HG03095 (cell line): ENCODE data around the gene ZNF593OS.

Experiments
- ATAC-seq: cut with Tn5 transposase; IDR thresholded peaks from one replicate; pipeline ENCODE4 v1.9.1; 2021; ENCODE audit warnings: moderate library complexity; ENCODE audit not compliant: unreplicated experiment

Gene ZNF593OS

DNA sequence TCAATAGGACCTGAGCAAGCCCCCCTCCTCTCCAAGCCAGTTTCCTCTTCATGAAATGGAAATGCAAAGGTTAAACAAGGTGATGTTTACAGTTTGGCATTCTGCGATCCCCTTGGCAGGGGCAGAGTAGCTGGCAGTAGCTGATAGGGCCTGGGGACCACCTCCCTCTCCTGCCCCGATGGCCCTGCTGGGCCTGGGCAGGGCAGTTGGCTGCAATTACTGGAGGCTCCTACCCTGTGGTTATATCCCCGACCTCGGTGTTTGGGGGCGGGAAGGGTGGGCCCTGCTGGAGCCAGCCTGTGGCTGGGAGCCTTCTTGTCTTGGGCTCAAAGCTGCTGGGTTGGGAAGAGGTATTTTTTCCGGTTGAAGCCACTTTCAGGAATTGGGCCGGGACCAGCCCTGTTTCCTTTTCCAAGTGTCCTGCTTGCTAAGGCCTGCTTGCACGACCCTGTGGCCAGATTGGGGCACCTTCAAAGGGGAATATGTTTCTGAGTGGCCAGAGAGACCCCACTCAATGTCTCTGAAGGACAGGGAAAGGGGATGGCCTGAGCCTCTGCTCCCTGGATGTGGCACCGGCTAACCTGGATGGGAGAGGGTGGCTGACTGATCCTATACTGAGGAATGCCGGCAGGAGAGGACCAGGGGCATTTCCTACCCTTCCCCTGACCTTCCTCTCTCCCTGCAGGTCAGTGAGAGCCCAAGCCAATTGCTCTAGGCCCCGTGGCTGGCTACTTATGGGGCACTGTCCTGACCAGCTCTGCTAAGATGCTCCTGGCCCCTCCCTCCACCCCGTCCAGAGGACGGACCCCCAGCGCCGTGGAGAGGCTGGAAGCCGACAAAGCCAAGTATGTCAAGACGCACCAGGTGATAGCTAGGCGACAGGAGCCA is 10.9 kb downstream of the ZNF593OS start:
- ATAC-seq: no peak

- no peak for ATAC-seq
These were observed 11.9 kb downstream of the ZNF593OS start for GRCh38 chr1:26159743-26160039.

GRCh38 chr1:26158908-26159742 is 12.5 kb downstream of the ZNF593OS start, which contains the start of gene FAM110D:
TSS of gene FAM110D (plus strand) at chr1:26159079. CDS start at chr1:26161292, 2,213 bp downstream.
- no peak for ATAC-seq

GRCh38 chr1:26158271-26158907 is 13.2 kb downstream of the ZNF593OS start:
- no peak for ATAC-seq

DNA sequence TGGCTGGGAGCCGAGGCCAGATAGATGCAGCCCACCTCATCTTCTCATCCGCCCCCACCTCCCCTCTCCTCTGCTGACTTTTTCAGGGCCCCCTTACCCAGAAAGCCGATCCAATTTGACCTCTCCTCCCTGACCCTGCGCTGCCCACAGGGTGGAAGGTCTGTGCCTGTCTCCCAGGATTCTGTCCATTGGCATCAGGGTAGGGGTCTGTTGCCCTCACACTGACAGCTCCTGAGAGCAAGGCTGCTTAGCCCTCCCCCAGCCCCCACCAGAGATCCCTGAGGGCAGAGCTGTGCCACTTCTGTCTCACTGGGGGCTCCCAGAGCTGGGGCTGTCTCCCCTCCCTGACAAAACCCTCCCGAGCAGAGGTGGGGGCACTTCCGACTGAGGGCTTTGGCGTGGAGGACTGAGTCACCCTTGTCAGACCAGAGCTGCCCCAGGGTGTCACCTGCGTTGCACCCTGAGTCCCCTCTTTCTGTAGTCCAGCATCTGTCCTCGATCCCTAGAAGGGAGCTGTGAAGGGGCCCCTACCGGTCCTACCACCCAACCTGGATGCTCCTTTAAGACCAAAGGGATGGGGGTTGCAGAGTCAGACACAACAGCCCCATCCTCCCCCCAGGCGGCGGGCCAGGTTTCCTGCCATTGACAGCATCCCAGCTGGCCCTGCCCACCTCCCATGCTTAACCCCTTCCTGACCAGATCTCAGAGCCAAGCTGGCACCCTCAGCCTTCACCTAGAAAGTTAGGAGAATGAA is 15.2 kb downstream of the ZNF593OS start:
- ATAC-seq: no peak

DNA sequence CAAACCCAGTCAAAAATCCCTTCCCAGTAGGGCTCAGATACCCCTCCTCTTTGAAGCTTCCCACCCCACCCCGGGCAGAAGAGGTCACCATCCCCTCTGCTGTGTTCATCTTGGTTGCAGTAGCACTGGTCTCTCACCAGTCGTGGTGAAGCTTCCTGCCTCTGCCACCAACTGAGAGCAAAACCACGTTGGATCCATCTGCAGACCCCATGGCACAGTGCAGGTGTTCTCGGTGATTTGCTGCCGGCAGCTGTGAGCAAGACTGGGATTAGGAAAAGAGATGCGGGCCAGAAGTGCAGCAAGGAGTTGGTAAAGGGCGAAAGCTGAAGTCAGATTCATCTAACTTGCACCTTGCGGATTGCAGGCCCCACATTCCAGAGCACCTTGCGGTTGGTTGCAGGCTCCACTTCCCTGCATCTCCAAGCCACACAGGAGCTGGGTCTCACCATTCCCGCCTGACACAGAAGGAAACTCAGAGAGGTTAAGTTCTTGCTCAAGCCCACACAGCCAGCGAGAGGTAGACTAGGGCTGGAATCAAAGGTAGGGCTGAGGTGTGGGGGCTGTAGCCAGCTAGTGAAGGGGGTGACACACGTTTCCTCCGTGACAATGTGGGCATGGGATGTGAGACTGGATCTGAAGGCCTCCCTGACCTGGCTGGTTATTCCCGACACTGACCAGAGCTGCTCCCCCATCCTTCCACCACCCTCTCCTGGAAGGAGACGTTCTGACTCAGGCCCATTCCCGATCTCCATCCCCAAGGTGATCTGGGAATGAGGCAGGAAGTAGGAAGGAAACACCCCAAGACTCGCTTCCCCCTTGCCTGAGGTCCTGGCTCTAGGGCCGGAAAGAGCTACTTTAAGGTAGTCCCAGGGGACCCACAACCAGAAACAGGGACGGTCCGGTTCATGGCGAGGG is 16.0 kb downstream of the ZNF593OS start:
- no peak for ATAC-seq

DNA sequence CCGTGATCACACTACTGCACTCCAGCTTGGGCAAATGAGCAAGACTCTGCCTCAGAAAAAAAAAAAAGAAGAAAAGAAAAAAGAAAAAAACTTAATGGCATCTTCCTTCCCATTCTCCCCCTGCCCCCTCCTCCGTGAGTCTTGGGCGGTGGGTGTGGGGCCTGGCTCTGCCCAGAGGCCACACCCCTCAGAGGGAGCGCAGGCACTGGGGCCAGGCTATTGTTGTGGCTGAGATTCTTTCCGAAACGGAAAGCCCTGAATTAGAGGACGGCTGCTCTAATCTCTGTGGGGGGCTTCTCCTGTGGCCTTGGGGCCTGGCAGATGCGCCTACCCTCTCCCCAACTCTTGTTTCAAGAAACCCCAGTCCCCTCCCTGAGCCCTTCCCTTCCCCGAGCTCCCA is 16.9 kb downstream of the ZNF593OS start:
- no peak for ATAC-seq

DNA sequence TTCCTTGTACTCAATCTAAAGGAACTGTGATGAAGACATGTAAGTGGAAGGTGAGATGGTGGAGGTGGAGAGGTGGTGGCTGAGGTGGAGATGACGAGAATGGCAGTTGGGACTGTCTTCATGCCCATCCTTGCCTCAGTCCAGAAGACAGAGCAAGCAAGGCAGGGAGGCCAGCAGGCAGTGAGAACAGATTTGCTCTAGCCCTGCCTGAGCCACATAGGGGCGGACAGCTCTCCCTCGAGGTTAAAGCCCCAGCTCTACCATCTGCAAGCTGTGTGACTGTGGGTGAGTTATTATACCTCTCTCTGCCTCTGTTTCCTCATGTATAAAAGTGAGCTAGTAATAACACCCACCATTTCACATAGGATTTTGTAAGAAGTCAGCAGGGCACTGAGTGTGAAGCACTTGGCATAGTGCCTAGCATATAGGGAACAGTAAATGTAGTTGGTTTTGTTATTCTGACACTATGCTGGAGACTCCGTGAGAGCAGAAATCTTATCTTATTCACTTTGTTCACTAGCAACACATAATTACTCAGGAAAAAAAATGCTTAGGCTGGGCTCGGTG is 17.6 kb downstream of the ZNF593OS start:
- no peak for ATAC-seq

DNA sequence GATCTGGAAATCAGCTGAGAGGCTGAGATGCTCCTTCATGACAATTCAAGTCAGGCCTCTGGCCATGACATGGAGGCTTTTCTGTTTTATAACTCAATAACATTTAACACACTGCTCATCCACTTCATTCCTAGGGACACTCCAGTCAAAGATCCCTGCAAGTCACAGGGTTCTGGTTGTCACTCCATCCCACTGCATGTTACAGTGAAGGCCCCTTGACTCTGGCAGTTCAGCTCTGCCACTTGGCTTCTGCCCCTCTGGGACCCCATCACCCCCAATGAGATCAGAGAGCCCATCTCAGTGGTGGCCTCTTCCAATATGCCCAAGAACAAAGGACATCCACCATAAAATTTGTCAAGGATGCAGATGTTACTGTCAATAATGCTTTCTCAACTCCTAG is 22.7 kb downstream of the ZNF593OS start:
- no peak for ATAC-seq

DNA sequence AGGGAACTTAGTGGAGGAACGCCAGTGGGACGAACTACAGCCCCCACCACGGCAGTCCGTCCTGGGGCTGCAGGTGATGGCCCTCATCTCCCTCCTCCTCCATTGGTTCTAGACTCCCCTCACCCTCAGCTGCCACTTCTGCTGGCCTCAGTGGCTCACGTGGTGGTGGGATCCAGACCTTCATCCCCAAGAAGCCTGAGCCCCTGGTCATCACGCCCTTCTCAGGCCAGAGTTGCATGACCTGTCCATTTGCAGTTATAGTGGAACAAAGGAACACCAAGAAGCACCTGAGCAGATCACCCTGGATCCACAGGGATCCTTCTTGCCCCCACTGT is 25.7 kb downstream of the ZNF593OS start:
- no peak for ATAC-seq

DNA sequence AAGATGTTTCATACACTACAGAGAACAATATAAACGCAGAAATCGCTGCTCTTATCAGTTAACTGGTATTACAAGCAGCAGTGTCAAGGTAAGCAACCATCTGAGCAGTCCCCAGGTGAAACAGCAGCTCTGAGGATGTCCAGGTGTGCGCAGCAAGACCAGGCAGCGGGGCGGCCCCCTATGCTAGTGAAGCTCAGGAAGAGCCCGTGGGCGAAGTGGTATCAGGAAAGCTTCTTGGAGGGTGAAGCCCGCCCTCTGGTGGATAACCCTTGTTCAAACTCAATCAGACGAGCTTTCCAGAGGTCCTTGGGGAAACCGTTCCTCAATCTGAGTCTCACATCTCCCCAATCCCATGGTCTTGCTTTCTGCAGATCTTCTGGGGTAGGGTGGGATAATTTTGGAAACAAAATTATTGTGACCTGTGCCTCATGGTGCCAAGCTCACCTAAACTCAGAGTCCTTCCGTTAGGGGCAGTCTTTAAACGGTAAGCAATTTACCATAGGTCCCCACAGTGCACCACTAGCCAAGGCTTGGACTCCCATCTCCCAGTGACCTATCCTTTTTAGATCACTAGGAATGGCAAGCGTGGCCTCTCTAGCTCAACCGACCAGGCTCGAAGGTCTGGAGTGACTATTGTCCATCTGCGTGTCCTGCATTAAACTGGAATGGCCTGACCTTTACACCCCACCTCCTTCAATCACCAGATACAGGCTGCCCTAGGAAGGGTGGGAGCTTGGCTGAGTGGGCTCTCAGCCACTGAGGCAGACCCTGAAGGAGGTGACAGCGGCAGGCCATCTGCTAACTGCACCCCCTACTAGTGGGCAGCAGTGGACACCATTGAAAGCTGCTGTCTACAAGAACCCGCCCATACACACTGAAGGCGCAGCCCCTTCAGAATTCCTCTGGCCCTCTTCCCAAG is 26.3 kb downstream of the ZNF593OS start:
- ATAC-seq: no peak

- no peak for ATAC-seq
These were observed 29.5 kb downstream of the ZNF593OS start for GRCh38 chr1:26142159-26142558.

DNA sequence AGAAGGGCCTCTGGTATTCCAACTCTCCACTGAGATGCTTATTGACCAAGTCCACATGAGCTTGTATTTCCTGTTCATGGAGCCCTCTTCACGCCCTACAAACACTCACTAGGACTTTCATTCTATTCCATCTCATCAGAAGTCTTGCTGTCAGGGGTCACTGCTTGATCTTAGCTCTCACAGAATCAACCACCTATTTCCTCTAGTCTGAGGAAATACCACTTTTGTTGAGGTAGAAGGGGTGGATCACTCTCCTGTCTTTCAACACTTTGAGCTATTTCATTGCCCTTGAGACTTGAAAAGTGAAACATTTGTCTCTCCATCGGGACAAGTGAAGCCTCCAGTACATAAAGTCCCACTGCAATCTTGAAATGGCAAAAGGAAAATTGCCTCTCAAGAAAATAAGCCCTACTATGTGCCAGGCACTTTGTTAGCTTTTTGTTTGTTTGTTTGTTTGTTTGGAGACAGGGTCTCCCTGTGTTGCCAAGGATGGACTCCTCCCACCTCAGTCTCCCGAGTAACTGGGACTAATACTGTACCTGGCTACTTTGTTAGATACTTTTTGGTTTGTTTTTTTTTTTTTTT is 32.6 kb downstream of the ZNF593OS start:
- no peak for ATAC-seq

- no peak for ATAC-seq
These were observed 37.2 kb downstream of the ZNF593OS start for GRCh38 chr1:26134466-26134865.

GRCh38 chr1:26132834-26133167 is 38.8 kb downstream of the ZNF593OS start:
- no peak for ATAC-seq

DNA sequence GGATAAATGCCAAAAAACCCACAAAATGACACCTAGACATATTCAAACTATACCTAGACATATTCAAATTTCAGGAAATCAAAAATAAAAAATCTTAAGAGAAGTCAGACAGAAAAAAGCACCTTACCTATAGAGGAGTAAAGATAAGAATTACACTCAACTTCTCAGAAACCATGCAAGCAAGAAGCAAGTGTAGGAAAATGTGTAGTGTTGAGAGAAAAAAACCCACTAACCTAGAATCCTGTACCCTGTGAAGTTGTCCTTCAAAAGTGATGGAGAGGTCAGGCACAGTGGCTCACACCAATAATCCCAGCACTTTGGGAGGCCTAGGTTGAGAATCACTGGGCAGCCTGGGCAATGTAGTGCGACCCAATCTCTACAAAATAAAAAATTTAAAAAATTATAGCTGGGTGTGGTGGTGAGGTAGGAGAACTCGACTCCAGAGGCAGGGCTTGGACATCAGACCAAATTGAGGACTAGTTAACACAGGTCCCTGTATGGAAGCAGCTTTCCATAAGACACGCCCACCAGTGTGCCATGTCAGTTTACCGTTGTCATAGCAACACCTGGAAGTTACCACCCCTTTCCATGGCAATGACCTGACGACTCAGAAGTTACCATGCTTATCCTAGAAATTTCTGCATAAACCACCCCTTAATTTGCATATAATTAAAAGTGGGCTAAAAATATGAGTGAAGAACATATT is 39.4 kb downstream of the ZNF593OS start:
- no peak for ATAC-seq

DNA sequence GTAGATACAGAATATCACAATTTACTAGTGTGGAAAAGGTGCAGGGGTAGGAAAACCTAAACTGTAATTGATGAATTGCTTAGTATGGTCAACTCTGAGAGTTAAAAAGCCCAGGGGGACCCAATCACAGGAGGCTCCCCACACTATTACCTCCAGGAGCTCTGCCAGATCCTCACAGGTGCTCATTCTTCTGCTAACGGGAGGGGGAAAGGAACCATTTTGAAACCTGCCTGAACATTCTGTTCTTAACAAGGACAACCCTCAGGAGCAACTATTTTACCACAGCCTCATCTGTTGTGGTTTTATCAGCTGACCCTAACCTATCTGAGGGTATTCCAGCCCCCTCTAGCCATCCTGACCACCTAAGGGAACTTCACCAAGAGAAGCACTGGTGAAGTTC is 40.9 kb downstream of the ZNF593OS start:
- ATAC-seq: no peak

- ATAC-seq: no peak
These were observed 41.9 kb downstream of the ZNF593OS start for GRCh38 chr1:26129778-26130177.
